Stomach smooth muscle (tissue), 2 donors: ENCODE results near the gene DCAF5.
"Not testable (repeated sequence)": the region's sequence is repeated elsewhere in the genome, so short reads cannot be mapped to it uniquely, and the experiment has no call there.

Experiments
- H3K27ac ChIP-seq: one replicate; pipeline ENCODE4 v1.7.0; 2013; ENCODE audit warnings: mild to moderate bottlenecking, low read length, inconsistent platforms
- H3K27me3 ChIP-seq, 2 donors: one replicate each; pipeline ENCODE4 v1.7.0; 2013; ENCODE audit warnings: low read length in 2 of 2; ENCODE audit not compliant: insufficient read depth in 2 of 2, control insufficient read depth in 1 of 2
- H3K36me3 ChIP-seq, 2 donors: one replicate each; pipeline ENCODE4 v1.7.0; 2013; ENCODE audit warnings: low read length in 2 of 2; ENCODE audit not compliant: control insufficient read depth in 2 of 2, insufficient read depth in 2 of 2
- H3K4me1 ChIP-seq: one replicate; pipeline ENCODE4 v1.7.0; 2013; ENCODE audit warnings: low read length; ENCODE audit not compliant: control insufficient read depth, insufficient read depth
- H3K4me3 ChIP-seq, 2 donors: one replicate each; pipeline ENCODE4 v1.7.0; 2013; ENCODE audit warnings: low read length in 2 of 2
- H3K9ac ChIP-seq, 2 donors: one replicate each; pipeline ENCODE4 v1.7.0; 2013; ENCODE audit warnings: low read length in 2 of 2, mild to moderate bottlenecking in 1 of 2
- H3K9me3 ChIP-seq, 2 donors: one replicate each; pipeline ENCODE4 v1.7.0; 2013; ENCODE audit warnings: low read length in 2 of 2; ENCODE audit not compliant: control insufficient read depth in 2 of 2
- donor health status: healthy.
- donor health status: Pancreatic carcinoma.

The DCAF5 gene

DNA sequence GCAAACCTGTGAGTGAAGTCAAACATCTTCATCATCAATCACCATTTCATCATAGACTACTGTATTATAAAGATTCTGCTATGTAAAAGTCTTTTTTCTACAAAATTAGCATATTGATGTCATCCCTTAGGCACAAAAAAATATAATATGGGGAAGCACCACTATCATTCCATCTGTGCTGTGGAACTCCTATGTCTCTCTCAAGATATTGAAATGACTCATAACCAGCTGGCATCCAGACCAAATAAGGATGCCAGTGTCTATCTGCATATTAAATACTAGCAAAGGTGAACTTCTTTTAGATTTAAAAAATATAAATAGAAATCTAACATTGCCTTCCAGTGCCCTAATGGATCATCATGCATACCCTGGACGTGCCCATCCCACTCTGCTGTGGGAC lies 17.9 kb upstream of the DCAF5 start:
- H3K9me3 ChIP-seq, result no peaks in the 10 kb centered on the region
- no peak overlapping the region for H3K27ac ChIP-seq
- no peaks in the 10 kb centered on the region for H3K4me1 ChIP-seq
- H3K36me3 ChIP-seq, result no peaks in the 10 kb centered on the region
- no peaks in the 10 kb centered on the region for H3K27me3 ChIP-seq
- no peak overlapping the region for H3K9ac ChIP-seq
- no peak overlapping the region for H3K4me3 ChIP-seq

DNA sequence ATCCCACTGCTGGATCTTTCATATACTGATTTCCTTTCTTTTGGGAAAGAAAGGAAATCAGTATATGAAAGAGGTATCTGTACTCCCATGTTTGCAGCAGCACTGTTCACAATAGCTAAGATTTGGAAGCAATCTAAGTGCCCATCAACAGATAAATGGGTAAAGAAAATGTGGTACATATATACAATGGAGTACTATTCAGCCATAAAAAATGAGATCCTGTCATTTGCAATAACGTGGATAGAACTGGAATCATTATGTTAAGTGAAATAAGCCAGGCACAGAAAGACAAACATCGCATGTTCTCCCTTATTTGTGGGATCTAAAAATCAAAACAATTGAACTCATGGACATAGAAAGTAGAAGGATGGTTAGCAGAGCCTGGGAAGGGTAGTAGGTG lies 12.9 kb upstream of the DCAF5 start:
- H3K27ac ChIP-seq, H3K4me1 ChIP-seq, H3K27me3 ChIP-seq, H3K4me3 ChIP-seq, H3K36me3 ChIP-seq, H3K9me3 ChIP-seq, H3K9ac ChIP-seq: not testable (repeated sequence)

DNA sequence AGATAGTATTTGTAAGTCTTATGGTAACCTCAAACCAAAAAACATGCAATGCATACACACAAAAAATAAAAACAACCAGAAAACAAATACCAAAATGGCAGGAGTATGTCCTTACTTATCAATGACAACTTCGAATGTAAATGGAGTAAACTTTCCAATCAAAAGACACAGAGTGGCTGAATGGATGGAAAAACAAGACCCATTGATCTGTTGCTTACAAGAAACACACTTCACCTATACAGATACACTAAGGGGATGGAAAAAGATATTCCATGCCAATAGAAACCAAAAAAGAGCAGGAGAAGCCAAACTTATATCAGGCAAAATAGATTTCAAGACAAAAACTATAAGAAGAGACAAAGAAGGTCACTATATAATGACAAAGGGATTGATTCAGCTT lies 8.7 kb upstream of the DCAF5 start:
- H3K9ac ChIP-seq, result no peak overlapping the region

DNA sequence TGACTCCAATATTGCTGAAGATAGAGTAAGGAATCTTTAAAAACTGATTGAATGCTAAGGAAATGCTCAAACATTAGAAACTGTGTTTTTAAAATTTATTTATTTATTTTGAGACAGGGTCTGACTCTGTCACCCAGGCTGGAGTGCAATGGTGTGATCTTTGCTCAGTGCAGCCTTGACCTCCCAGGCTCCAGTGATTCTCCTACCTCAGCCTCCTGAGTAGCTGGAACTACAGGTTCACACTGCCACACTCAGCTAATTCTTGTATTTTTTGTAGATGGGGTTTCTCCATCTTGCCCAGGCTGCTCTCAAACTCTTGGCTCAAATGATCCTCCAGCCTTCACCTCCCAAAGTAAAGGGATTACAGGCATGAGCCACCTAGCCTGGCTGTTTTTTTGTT lies 3.3 kb upstream of the DCAF5 start:
- H3K36me3 ChIP-seq, result no peaks in the 10 kb centered on the region
- no peak overlapping the region for H3K9ac ChIP-seq
- H3K27ac ChIP-seq, result no peak overlapping the region

More for the DNA sequence above, 8.7 kb upstream of the DCAF5 start:
- Histone ChIP-seq H3K27me3 (no peaks in the 10 kb centered on the region), H3K9me3 (no peaks in the 10 kb centered on the region), H3K36me3 (no peaks in the 10 kb centered on the region), H3K4me3 (no peak overlapping the region), H3K27ac (no peak overlapping the region), H3K4me1 (no peaks in the 10 kb centered on the region)

DNA sequence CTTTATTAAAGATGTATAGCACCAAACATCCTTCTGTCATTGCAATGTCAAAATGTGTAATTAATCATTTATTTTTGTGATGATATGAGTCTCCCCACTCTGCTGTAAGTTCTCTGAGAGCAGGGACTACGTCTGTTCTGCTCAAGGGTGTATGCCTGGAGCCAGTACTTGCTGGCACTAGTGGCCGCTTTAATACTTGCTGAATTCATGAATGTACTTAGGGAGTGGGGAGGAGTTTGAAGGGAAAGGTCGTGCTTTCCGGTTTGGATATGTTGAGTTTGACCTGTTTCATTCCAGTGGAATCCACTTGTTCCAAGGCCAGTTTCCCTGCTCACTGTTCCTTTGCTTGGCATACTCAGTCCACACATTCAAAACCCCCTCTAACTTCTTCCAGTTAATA lies 1.9 kb upstream of the DCAF5 start:
- Histone ChIP-seq H3K27ac (no peak overlapping the region), H3K4me3 (no peak overlapping the region), H3K4me1 (peaks cover 14% of the 10 kb centered on the region), H3K27me3 (no peaks in the 10 kb centered on the region), H3K36me3 (no peaks in the 10 kb centered on the region), H3K9ac (no peak overlapping the region), H3K9me3 (no peaks in the 10 kb centered on the region)

More for the DNA sequence above, 3.3 kb upstream of the DCAF5 start:
- H3K27me3 ChIP-seq, result no peaks in the 10 kb centered on the region
- no peaks in the 10 kb centered on the region for H3K9me3 ChIP-seq
- H3K4me1 ChIP-seq, result peaks cover 5% of the 10 kb centered on the region
- H3K4me3 ChIP-seq, result no peak overlapping the region

DNA sequence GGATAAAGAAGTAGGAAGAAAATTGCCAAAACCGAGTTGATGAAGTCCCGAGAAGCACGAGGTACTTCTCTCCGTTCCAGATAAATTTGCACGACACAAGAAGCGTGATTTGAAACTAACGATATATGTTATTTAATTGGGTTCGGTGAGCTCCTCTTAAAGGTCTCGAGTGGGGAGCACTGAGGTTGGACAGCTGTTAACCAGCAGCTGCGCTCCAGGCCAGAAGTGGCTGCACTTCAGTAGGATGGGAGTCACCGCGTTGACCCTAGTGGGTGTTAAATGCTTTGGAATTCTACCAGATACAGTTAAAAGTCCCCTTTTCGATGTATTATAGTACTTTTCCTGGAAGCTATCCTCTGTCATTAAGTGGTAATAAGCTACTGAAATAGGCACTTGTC lies 953 bp upstream of the DCAF5 start:
- Histone ChIP-seq H3K9me3 (no peaks in the 10 kb centered on the region), H3K9ac (peak overlapping the region; percentile 80 to 90)

DNA sequence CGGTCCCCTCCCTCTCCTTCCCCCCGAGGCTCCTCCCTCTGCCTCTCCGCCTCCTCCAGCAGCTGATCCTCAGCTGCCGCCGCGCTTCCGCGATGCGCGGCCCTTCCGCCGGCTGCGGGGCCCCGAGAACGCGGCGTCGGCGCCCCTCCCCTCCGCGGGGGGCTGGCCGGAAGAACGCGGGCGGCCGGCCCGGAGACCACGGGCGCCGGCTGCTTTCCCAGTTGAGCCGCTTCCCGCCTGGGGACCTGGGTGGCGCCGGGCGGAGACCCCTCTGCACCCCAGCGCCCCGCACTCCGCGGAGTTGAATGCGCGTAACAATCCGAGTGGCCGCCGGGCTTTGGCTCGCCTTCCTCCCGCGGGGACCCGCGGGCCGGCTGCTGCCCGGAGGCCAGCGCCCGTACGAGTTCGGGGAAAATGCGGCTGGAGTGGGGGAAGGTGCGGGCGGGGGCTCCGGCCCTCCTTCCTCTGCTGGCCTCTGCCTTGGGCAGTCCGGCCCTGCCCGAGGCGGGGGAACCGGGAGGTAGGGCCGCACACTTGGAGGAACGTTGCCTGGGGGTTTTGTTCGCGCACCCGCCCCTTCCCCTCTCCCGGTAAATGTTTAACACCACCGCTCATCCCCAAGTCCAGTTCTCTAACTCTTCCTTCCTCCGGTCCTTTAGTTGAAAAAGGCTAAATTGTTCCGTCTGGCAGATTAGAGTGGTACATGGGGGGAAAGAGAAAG lies 393 bp upstream of the DCAF5 start:
- H3K9me3 ChIP-seq, result no peaks in the 10 kb centered on the region
- H3K36me3 ChIP-seq, result peaks cover 3 to 4% of the 10 kb centered on the region in 2 donors
- H3K4me3 ChIP-seq, result peak overlapping the region; percentile 90
- peak overlapping the region; percentile 87 for H3K27ac ChIP-seq
- no peaks in the 10 kb centered on the region for H3K27me3 ChIP-seq
- H3K9ac ChIP-seq, result peak overlapping the region; percentile 80 to 90
- H3K4me1 ChIP-seq, result peaks cover 14% of the 10 kb centered on the region

More for the DNA sequence above, 953 bp upstream of the DCAF5 start:
- Histone ChIP-seq H3K27ac (peak overlapping the region; percentile 87), H3K4me3 (peak overlapping the region; percentile 90), H3K4me1 (peaks cover 14% of the 10 kb centered on the region), H3K36me3 (peaks cover 0 to 3% of the 10 kb centered on the region in 2 donors), H3K27me3 (no peaks in the 10 kb centered on the region)

DNA sequence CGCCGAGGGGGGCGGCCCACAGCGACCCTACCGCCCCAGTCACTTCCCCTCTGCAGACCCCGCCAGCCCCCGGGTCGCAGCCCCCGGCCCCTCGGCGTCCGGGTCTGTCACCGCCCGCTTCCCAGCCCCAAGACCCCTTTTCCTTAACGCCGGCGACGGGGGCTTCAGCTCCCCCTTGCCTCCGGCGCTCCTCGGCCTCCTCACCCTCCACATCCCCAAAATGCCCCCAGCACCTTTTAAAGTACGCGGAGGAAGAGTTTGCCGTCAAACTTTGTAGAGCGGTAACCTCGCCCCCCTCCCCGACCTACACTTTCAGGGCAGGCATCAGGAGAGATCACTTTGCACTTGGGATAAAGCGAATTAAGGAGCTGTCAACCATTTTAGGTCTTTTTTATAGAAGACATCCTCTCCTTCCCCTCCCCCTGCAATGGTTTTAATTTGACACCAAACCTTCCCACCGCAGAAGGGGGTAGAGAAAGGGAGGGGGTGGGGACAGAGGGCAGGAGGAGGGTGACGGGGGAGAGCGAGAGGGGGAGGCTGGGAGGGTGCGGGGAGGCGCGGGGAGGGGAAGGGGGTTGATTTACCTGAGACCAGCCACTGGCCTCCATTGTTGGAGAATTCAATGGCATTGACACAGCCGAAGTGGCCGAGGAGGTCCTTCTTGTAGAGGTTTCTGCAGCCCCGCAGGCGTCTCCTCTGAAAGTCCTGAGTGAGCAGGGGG lies 578 bp downstream of the DCAF5 start:
- peak overlapping the region; percentile 90 to 95 for H3K4me3 ChIP-seq
- H3K9me3 ChIP-seq, result no peaks in the 10 kb centered on the region
- H3K9ac ChIP-seq, result peak overlapping the region; percentile 87 to 92
- peaks cover 3 to 4% of the 10 kb centered on the region in 2 donors for H3K36me3 ChIP-seq
- no peaks in the 10 kb centered on the region for H3K27me3 ChIP-seq
- H3K4me1 ChIP-seq, result peaks cover 14% of the 10 kb centered on the region
- peak overlapping the region; percentile 87 for H3K27ac ChIP-seq

DNA sequence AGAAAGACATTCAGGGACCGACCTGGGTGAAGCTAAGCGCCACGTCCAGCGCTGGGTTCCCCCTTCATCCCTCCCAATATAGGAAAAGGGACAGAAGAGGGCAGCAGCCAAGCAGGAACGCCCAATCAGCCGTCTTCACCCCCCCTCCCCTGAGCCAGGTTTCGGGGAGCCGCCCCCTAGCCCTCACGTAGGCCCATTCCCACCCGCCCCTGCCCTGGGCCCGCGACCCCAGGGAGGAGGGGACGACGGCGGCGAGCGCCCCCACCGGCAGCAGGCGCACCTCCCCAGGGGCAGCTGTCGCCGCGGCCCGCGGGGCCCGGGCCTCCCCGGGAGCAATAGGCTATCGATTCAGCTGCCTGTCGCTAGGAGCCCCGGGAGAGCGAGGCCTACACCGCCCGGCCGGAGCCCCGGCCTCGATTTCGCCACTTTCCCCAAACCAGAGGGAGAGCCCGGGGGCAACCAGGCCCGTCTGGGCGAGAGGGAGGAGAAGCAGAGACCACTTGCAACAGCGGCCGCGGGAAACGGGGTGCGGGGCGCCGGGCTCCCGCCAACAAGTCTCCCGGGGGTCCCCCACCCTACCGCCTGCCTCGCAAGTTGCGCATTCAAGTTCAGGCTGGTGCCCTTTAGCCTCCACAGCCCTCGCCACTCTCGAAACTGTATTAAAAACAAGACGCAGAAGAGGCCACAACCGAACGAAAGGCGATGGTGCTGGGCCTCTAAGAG lies 1.3 kb downstream of the DCAF5 start:
- Histone ChIP-seq H3K9me3 (no peaks in the 10 kb centered on the region), H3K36me3 (peaks cover 3 to 4% of the 10 kb centered on the region in 2 donors), H3K4me1 (peaks cover 14% of the 10 kb centered on the region), H3K9ac (peak overlapping the region; percentile 87 to 92), H3K4me3 (peak overlapping the region; percentile 90 to 95), H3K27me3 (no peaks in the 10 kb centered on the region), H3K27ac (peak overlapping the region; percentile 87)

DNA sequence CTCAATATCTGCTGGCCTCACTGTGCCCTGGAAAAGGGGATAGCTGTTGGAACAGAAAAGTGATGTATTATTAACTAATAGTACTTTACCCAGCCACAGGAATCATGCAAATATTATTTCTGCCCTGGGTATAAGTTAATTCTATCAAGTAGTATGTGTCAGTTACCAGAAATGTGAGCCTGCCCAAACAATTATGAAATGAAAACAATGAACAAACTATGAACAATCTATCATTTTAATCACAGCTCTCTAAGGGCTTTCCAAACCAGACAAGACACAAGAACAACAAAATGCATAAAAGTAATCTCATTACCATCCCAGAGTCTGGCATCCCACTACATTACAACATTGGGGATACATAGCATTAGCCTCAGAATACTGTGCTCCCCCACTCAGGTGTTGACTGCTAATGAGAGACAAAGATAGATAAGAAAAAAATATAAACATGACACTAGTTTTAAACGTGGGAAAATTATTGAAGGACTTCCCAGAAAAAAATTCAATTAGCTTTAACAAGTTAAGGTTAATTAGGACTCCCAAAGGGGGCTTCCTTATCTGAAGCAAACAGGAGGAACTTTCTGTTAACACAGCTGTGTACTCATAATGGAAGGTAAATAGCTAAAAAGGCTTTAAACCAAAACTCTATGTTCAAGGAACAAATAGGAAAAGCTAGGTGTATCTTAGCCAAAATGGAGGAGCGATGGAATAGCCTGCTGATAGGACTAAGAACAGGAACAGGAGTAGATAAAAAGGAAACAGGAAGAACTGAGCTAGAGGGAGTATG lies 3.3 kb downstream of the DCAF5 start:
- no peak overlapping the region for H3K27ac ChIP-seq
- no peaks in the 10 kb centered on the region for H3K27me3 ChIP-seq
- H3K4me1 ChIP-seq, result peaks cover 14% of the 10 kb centered on the region
- H3K9ac ChIP-seq, result no peak overlapping the region
- H3K36me3 ChIP-seq, result peaks cover 3 to 4% of the 10 kb centered on the region in 2 donors
- H3K9me3 ChIP-seq, result no peaks in the 10 kb centered on the region
- no peak overlapping the region for H3K4me3 ChIP-seq
